OCI-LY3 (cell line): ENCODE results near the gene FRAT2.
"Not testable (repeated sequence)": the region's sequence is repeated elsewhere in the genome, so short reads cannot be mapped to it uniquely, and the experiment has no call there.

Experiments used
- H2AFZ ChIP-seq: fragments of 200-600, 300-600 bp; shearing (Covaris generic); 2 replicates; pipeline ENCODE4 v1.6.0; 2014; ENCODE audit warnings: antibody characterized with exemption, low read depth, low read length
- H3K27ac ChIP-seq: fragments of 200-600, 300-600 bp; sonication (generic); 2 replicates; pipeline ENCODE4 v1.5.1; 2014; ENCODE audit warnings: mild to moderate bottlenecking, low read length, moderate library complexity, mixed read lengths
- H3K27me3 ChIP-seq: fragments of 200-600, 300-600 bp; sonication (generic); 2 replicates; pipeline ENCODE4 v1.6.1; 2014; ENCODE audit warnings: low read depth, low read length, mixed read lengths
- H3K36me3 ChIP-seq: fragments of 200-600, 300-600 bp; sonication (generic); replicated peaks from 2 replicates; pipeline ENCODE3; 2014; ENCODE audit warnings: low read depth, low read length, mixed read lengths
- H3K4me1 ChIP-seq: fragments of 300-600, 200-600 bp; sonication (generic); 2 replicates; pipeline ENCODE4 v1.6.1; 2014; ENCODE audit warnings: low read length, mixed read lengths
- H3K4me2 ChIP-seq: fragments of 200-600, 300-600 bp; sonication (generic); 2 replicates; pipeline ENCODE4 v1.6.1; 2014; ENCODE audit warnings: low read length, mixed read lengths
- H3K4me3 ChIP-seq: fragments of 300-600, 200-600 bp; sonication (generic); 2 replicates; pipeline ENCODE4 v1.5.1; 2014; ENCODE audit warnings: antibody characterized with exemption, mild to moderate bottlenecking, low read length, moderate library complexity
- H3K79me2 ChIP-seq: fragments of 300-600, 200-600 bp; shearing (Covaris generic); 2 replicates; pipeline ENCODE4 v1.6.1; 2014; ENCODE audit warnings: mild to moderate bottlenecking, low read length, mixed read lengths
- H3K9ac ChIP-seq: fragments of 300-600, 200-600 bp; shearing (Covaris generic); 2 replicates; pipeline ENCODE4 v1.6.0; 2014; ENCODE audit warnings: mild to moderate bottlenecking, low read length, moderate library complexity
- H3K9me3 ChIP-seq: fragments of 200-600, 300-600 bp; shearing (Covaris generic); 2 replicates; pipeline ENCODE4 v1.6.1; 2014; ENCODE audit warnings: low read length, mixed read lengths; ENCODE audit not compliant: insufficient read depth
- H4K20me1 ChIP-seq: fragments of 200-600, 300-600 bp; sonication (generic); 2 replicates; pipeline ENCODE4 v1.6.1; 2016; ENCODE audit warnings: low read length, mixed read lengths; ENCODE audit not compliant: insufficient read depth
- CTCF ChIP-seq: fragments of 200-600, 300-600 bp; sonication (generic); IDR thresholded peaks from 2 replicates; pipeline ENCODE4 v1.5.1; 2014; ENCODE audit warnings: antibody characterized with exemption, low read length, low read depth
- EZH2phosphoT487 ChIP-seq: fragments of 200-600 bp; shearing (Covaris generic); IDR thresholded peaks from 2 replicates; pipeline ENCODE4 v1.6.1; 2018; ENCODE audit warnings: antibody characterized with exemption, mixed run types, low read depth

The FRAT2 gene

GRCh38 chr10:97347317-97347716 is 12.8 kb upstream of the FRAT2 start:
- H3K36me3 ChIP-seq, result no peaks in the 10 kb centered on the region
- no peaks in the 10 kb centered on the region for H3K27me3 ChIP-seq
- H3K9me3 ChIP-seq, result no peaks in the 10 kb centered on the region
- no peak overlapping the region for H3K4me3 ChIP-seq
- no peaks in the 10 kb centered on the region for H4K20me1 ChIP-seq
- H3K4me2 ChIP-seq, result no peak overlapping the region
- H3K9ac ChIP-seq, result no peak overlapping the region
- no peaks in the 10 kb centered on the region for H3K4me1 ChIP-seq
- TF ChIP-seq CTCF (no peak), EZH2phosphoT487 (no peak)
- no peak overlapping the region for H3K27ac ChIP-seq
- no peak overlapping the region for H2AFZ ChIP-seq
- H3K79me2 ChIP-seq, result no peaks in the 10 kb centered on the region

GRCh38 chr10:97343664-97344063 is 9.1 kb upstream of the FRAT2 start:
- not testable (repeated sequence) for H3K36me3 ChIP-seq, H4K20me1 ChIP-seq, H3K4me2 ChIP-seq, H3K27ac ChIP-seq, H3K4me1 ChIP-seq, H3K27me3 ChIP-seq, H2AFZ ChIP-seq, H3K79me2 ChIP-seq, H3K4me3 ChIP-seq, H3K9me3 ChIP-seq, H3K9ac ChIP-seq

GRCh38 chr10:97341416-97341815 is 6.9 kb upstream of the FRAT2 start:
- H3K4me2 ChIP-seq, result no peak overlapping the region
- H3K79me2 ChIP-seq, result no peaks in the 10 kb centered on the region
- no peaks in the 10 kb centered on the region for H4K20me1 ChIP-seq
- peaks cover 5% of the 10 kb centered on the region for H3K4me1 ChIP-seq
- H2AFZ ChIP-seq, result no peak overlapping the region
- no peaks in the 10 kb centered on the region for H3K9me3 ChIP-seq
- no peaks in the 10 kb centered on the region for H3K36me3 ChIP-seq
- no peak overlapping the region for H3K4me3 ChIP-seq
- TF ChIP-seq EZH2phosphoT487, result no peak
- no peak for TF ChIP-seq CTCF
- H3K27ac ChIP-seq, result no peak overlapping the region
- H3K9ac ChIP-seq, result no peak overlapping the region
- H3K27me3 ChIP-seq, result peaks cover 13% of the 10 kb centered on the region

GRCh38 chr10:97338041-97338440 is 3.5 kb upstream of the FRAT2 start:
- Histone ChIP-seq H3K79me2 (peaks cover 10% of the 10 kb centered on the region), H3K27me3 (peaks cover 20% of the 10 kb centered on the region), H3K4me2 (no peak overlapping the region), H4K20me1 (no peaks in the 10 kb centered on the region), H3K4me3 (no peak overlapping the region), H3K27ac (no peak overlapping the region), H2AFZ (no peak overlapping the region), H3K9me3 (no peaks in the 10 kb centered on the region), H3K36me3 (no peaks in the 10 kb centered on the region), H3K4me1 (peaks cover 22% of the 10 kb centered on the region), H3K9ac (no peak overlapping the region)
- TF ChIP-seq EZH2phosphoT487 (no peak), CTCF (no peak)
